ENCODE measurements around the gene LHPP.
"Not testable (repeated sequence)": the region's sequence is repeated elsewhere in the genome, so short reads cannot be mapped to it uniquely, and the experiment has no call there.

Gene LHPP

DNA sequence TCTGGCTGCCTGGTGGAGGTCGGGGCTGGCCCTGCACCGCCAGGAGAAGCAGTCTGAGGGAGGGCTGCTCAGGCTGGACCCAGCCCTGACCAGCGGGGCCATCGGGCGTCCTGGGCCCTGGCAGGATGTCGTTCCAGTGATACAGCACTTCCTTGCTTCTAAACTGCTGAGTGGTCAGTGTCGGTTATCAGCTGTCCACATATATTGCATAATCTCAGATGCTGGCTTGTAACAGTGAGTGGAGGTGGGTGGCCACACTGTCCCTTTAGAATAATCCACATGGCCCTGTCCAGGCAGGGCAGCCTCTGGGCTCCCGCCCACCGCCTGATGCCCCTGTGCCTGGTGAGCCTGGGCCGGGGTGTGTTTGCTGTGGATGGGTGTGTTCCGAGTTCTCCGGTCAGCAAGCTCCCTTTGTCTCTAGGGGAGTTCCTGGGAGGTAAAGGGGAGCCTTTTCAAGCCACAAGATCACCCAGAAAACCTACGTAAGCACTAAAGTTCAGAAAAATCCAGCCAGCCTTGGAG is 86.1 kb downstream of the LHPP start:
- Histone ChIP-seq H3K36me3 (ENCODE audit: control insufficient read depth, insufficient read depth, low read length) (no peaks in the 10 kb centered on the region), H3K4me3 (replicated peaks; ENCODE audit: low read depth, low read length) (no peak overlapping the region), H3K27me3 (replicated peaks; ENCODE audit: control insufficient read depth, insufficient read depth, low read length) (no peaks in the 10 kb centered on the region)
- no peak for DNase-seq (ENCODE audit: extremely low read depth, insufficient read length)
- TF ChIP-seq, protein P1, sequence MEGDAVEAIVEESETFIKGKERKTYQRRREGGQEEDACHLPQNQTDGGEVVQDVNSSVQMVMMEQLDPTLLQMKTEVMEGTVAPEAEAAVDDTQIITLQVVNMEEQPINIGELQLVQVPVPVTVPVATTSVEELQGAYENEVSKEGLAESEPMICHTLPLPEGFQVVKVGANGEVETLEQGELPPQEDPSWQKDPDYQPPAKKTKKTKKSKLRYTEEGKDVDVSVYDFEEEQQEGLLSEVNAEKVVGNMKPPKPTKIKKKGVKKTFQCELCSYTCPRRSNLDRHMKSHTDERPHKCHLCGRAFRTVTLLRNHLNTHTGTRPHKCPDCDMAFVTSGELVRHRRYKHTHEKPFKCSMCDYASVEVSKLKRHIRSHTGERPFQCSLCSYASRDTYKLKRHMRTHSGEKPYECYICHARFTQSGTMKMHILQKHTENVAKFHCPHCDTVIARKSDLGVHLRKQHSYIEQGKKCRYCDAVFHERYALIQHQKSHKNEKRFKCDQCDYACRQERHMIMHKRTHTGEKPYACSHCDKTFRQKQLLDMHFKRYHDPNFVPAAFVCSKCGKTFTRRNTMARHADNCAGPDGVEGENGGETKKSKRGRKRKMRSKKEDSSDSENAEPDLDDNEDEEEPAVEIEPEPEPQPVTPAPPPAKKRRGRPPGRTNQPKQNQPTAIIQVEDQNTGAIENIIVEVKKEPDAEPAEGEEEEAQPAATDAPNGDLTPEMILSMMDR (IDR thresholded peaks at IDR 0.05; ENCODE audit: insufficient read depth, low read length, poor library complexity, severe bottlenecking): no peak

DNA sequence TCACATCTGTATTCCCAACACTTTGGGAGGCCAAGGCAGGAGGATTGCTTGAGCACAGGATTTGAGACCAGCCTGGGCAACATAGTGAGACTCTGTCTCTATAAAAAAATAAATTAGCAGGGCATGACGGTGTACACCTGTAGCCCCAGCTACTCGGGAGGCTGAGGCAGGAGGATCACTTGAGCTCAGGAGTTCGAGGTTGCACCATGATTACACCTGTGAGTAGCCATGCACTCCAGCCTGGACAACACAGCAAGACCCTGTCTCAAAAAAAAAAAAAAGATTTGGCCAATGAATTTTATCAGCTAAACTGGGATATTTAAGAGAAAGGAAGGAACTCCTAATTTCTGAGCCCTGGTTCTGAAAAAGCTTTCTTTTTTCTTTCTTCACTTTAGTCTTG is 87.5 kb downstream of the LHPP start:
- not testable (repeated sequence) for H3K4me3 ChIP-seq (replicated peaks; ENCODE audit: low read depth, low read length); H3K36me3 ChIP-seq (ENCODE audit: control insufficient read depth, insufficient read depth, low read length); DNase-seq (ENCODE audit: extremely low read depth, insufficient read length); H3K27me3 ChIP-seq (replicated peaks; ENCODE audit: control insufficient read depth, insufficient read depth, low read length)

DNA sequence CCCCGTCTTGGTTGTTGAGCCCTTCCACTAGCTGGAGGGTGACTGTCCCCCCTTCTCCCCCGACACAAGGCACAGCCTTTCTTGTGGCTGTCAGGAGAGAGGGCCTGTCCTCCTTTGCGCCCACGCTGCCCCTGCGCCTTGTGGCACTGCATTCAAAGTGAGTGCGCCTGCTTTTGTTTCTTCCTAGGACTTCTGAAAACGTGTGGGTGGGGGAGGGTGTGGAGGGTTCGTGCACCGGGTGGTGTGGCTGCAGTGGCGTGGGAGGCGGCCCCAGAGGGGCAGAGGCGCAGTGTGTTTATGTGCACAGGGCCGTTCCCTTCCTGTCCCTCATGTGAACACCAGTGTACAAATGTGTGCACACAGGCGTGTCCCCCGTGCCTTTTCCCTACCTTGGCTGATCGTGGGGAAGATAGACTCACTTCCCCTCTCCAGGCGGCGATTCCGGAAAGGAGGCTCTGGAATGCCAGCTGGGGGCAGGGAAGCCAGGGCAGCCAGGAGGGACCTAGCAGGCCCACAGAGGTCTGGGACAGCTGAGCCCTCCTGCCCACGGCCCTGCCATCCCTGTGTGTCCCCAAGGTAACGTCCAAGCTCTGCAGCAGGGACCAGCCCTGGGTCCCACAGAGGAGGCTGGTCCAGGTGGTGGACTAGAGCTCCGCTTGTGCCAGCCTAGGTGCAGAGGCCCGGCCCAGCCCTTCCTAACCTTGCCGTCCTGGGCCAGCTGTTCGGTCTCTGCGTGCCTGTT is 88.8 kb downstream of the LHPP start:
- TF ChIP-seq, protein P1 (IDR thresholded peaks at IDR 0.05; ENCODE audit: insufficient read depth, low read length, poor library complexity, severe bottlenecking): no peak
- H3K36me3 ChIP-seq (ENCODE audit: control insufficient read depth, insufficient read depth, low read length): no peaks in the 10 kb centered on the region
- H3K4me3 ChIP-seq (replicated peaks; ENCODE audit: low read depth, low read length): no peak overlapping the region
- H3K27me3 ChIP-seq (replicated peaks; ENCODE audit: control insufficient read depth, insufficient read depth, low read length): no peaks in the 10 kb centered on the region
- peak; percentile 48 for DNase-seq (ENCODE audit: extremely low read depth, insufficient read length)

GRCh38 chr10:124551097-124551496 is 89.5 kb downstream of the LHPP start:
- H3K27me3 ChIP-seq (replicated peaks; ENCODE audit: control insufficient read depth, insufficient read depth, low read length): no peaks in the 10 kb centered on the region
- no peak overlapping the region for H3K4me3 ChIP-seq (replicated peaks; ENCODE audit: low read depth, low read length)
- H3K36me3 ChIP-seq (ENCODE audit: control insufficient read depth, insufficient read depth, low read length): no peaks in the 10 kb centered on the region
- TF ChIP-seq, protein P1 (IDR thresholded peaks at IDR 0.05; ENCODE audit: insufficient read depth, low read length, poor library complexity, severe bottlenecking): no peak
- no peak for DNase-seq (ENCODE audit: extremely low read depth, insufficient read length)

- no peaks in the 10 kb centered on the region for H3K36me3 ChIP-seq (ENCODE audit: control insufficient read depth, insufficient read depth, low read length)
- TF ChIP-seq, protein P1 (IDR thresholded peaks at IDR 0.05; ENCODE audit: insufficient read depth, low read length, poor library complexity, severe bottlenecking): no peak
- H3K27me3 ChIP-seq (replicated peaks; ENCODE audit: control insufficient read depth, insufficient read depth, low read length): no peaks in the 10 kb centered on the region
- H3K4me3 ChIP-seq (replicated peaks; ENCODE audit: low read depth, low read length): no peak overlapping the region
- DNase-seq (ENCODE audit: extremely low read depth, insufficient read length): no peak
Observed at GRCh38 chr10:124551755-124552154, 90.1 kb downstream of the LHPP start.

DNA sequence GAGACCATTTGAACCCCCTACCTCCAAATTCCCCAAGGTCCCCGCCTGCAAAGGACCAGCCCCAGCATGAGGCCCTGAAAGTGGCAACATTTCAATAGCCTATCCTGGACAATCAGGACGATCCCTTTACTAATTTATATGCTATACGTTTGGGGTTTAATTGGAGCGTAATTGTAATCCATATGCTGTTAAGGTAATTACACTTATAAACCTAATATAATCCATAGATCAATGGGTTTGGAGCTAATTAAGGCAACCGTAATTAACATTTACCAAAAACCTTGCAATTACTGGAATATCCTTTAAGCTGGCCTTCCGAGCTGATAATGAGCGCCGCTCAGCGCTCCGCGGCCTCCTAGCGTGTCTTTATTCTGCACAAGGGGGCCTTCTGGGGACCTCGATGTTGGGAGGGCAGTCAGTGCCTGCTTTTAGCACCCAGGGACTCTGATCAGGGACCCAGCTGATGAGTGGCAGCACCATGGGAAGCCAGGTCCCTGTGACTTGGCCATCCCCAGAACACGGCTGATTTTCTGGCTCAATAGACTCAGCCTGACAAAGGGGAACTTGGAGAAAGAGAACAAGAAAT is 91.2 kb downstream of the LHPP start:
- no peak for DNase-seq (ENCODE audit: extremely low read depth, insufficient read length)

More for the DNA sequence above, 91.2 kb downstream of the LHPP start:
- TF ChIP-seq, protein P1 (IDR thresholded peaks at IDR 0.05; ENCODE audit: insufficient read depth, low read length, poor library complexity, severe bottlenecking): no peak
- H3K36me3 ChIP-seq (ENCODE audit: control insufficient read depth, insufficient read depth, low read length): no peaks in the 10 kb centered on the region
- H3K27me3 ChIP-seq (replicated peaks; ENCODE audit: control insufficient read depth, insufficient read depth, low read length): no peaks in the 10 kb centered on the region
- H3K4me3 ChIP-seq (replicated peaks; ENCODE audit: low read depth, low read length): no peak overlapping the region
